HEK293T (cell line): ENCODE measurements around the gene MN1.

Experiments
- HDGF ChIP-seq: fragments of 450-650 bp; IDR thresholded peaks from 2 replicates; pipeline ENCODE4 v1.6.1; 2017; ENCODE audit warnings: antibody characterized with exemption, borderline replicate concordance
- SP1 ChIP-seq: fragments of 450-650 bp; IDR thresholded peaks from 2 replicates; pipeline ENCODE4 v1.6.1; 2017
- SUZ12 ChIP-seq: fragments of 450-650 bp; IDR thresholded peaks from 2 replicates; pipeline ENCODE4 v1.6.1; 2016; ENCODE audit warnings: mild to moderate bottlenecking

DNA sequence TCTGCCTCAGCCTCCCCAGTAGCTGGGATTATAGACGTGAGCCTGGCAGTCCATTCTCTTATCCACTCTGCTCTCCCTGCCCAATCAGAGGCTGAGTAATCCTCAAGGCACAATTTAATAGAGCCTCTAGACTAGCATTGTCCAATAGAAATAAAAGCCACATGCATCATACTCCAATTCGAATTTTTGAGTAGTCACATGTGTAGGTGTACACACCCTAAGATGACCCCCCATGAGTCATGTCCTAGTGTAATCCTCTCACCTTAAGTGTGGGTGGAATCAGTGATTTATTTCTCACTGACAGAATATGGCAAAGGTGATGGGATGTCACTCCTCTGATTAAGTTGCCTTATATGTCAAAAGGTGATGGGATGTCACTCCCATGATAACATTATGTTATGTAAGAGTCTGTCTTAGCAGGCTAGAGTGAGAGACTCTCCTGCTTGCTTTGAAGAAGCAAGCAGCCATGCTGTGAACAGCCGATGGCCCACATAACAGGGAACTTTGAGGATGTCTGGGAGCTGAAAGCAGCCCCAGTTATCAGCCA, 61.3 kb downstream of the MN1 start:
- TF ChIP-seq SUZ12 (no peak), HDGF (no peak), SP1 (no peak)
